ENCODE data around the gene FLNA.
"Not testable (repeated sequence)": the region's sequence is repeated elsewhere in the genome, so short reads cannot be mapped to it uniquely, and the experiment has no call there.

FLNA gene

DNA sequence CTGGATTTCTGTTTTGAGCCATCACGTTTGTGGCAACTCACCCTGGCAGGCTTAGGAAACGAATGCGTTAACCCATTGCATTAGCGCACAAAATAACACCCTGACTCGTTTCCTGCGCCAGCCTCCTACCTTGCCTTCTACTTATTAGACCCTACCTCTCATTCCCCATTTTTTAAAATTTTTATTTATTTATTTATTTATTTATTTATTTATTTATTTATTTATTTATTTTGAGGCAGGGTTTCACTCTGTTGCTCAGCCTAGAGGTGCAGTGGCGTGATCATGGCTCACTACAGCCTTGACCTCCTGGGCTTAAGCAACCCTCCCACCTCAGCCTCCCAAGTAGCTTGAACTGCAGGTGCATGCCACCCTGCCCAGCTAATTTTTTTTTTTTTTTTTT is 71.4 kb downstream of the FLNA start:
- not testable (repeated sequence) for DNase-seq

DNA sequence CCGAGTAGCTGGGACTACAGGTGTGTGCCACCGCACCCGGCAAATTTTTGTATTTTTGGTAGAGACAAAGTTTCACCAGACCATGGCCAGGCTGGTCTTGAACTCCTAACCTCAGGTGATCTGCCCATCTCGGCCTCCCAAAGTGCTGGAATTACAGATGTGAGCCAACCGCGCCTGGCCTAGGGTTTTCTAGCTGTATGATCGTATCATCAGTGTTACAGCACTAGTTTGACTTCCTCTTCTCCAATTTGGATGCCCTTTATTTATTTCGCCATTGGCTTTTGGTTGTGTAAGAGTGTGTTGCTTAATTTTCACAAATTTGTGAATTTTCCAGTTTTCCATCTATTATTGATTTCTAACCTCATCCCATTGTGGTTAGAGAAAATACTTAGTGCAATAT is 73.6 kb downstream of the FLNA start:
- no peak for DNase-seq

Data from EL (cell line).